Astrocyte (in vitro differentiated cells and primary cell): ENCODE results near the gene INSYN2B.

Experiments used
- EZH2 ChIP-seq: IDR thresholded peaks from 2 replicates; pipeline ENCODE4 v1.6.1; 2012; ENCODE audit warnings: mild to moderate bottlenecking, low read length, inconsistent platforms; ENCODE audit not compliant: insufficient read depth
- TF ChIP-seq, protein P1 (sequence below): IDR thresholded peaks from 2 replicates; pipeline ENCODE4 v1.5.1; 2011; ENCODE audit warnings: low read depth, mild to moderate bottlenecking, inconsistent platforms, low read length, moderate library complexity; ENCODE audit not compliant: insufficient read depth

DNA sequence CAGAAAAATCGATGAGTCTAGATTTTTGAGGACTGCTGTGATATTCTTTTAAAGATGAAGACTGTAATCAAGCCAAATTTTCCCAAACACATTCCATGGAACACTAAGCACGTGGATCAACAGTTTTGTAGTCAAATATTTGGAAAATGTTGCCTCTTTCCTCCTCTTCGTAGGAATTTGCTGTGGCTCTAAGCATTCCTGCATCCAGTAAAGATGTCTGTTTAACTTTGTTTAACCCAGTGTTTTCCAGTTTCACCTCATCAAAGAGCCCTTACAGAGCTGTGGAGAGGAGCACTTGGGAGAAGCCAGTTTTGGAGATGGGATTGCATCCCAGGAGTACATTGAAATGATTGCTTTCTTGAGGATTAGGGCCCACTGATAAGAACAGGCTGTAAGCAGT, 58.9 kb downstream of the INSYN2B start:
- TF ChIP-seq, protein P1, sequence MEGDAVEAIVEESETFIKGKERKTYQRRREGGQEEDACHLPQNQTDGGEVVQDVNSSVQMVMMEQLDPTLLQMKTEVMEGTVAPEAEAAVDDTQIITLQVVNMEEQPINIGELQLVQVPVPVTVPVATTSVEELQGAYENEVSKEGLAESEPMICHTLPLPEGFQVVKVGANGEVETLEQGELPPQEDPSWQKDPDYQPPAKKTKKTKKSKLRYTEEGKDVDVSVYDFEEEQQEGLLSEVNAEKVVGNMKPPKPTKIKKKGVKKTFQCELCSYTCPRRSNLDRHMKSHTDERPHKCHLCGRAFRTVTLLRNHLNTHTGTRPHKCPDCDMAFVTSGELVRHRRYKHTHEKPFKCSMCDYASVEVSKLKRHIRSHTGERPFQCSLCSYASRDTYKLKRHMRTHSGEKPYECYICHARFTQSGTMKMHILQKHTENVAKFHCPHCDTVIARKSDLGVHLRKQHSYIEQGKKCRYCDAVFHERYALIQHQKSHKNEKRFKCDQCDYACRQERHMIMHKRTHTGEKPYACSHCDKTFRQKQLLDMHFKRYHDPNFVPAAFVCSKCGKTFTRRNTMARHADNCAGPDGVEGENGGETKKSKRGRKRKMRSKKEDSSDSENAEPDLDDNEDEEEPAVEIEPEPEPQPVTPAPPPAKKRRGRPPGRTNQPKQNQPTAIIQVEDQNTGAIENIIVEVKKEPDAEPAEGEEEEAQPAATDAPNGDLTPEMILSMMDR = no peak
- no peak for TF ChIP-seq EZH2
